DND-41 (cell line): ENCODE results near the gene ABCA13.

Experiments used
- CTCF ChIP-seq: IDR thresholded peaks from 2 replicates; pipeline ENCODE4 v1.5.1; 2012; ENCODE audit warnings: borderline replicate concordance, low read length, moderate library complexity, mild to moderate bottlenecking; ENCODE audit not compliant: poor library complexity, severe bottlenecking; ENCODE audit errors: extremely low read depth
- EZH2 ChIP-seq: IDR thresholded peaks from 3 replicates; pipeline ENCODE4 v1.6.1; 2012; ENCODE audit warnings: borderline replicate concordance, low read depth, mild to moderate bottlenecking, moderate library complexity, low read length, inconsistent platforms; ENCODE audit not compliant: severe bottlenecking

DNA sequence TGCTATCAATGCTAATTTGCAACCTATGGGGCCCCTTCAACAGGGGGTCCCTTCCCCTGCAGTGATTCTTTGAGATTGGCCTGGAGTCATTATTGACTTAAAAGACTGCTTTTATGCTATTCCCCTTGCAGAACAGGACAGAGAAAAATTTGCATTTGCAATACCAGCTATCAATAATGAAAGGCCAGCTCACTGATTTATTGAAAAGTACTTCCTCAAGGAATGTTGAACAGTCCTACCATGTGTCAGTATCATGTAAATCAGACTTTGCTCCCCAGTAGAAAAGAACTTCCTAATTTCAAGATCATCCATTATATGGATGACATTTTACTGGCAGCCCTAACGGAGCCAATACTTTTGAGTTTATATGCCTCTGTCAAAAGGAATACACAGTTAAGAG lies 29.7 kb upstream of the ABCA13 start:
- TF ChIP-seq CTCF (no peak), EZH2 (no peak)
